Body of pancreas (tissue), 4 donors: Measurements from ENCODE around the gene DNAJC18. TPM values are rescaled to one million over a fixed set of nuclear protein-coding genes. Genes with fewer than 3 reads are reported as not detected.
A peak's percentile ranks its signal among the peaks of the same experiment; 100 is the strongest.

Experiments
- ATAC-seq: fragments of 150-250 bp; one replicate; pipeline ENCODE4 v1.9.1; 2016
- DNase-seq, 4 donors: peaks; one replicate each; pipeline ENCODE4 v3.0.0-alpha.2; 2019
- H3K27ac ChIP-seq, 4 donors: fragments of 200-600 bp; sonication (generic); 1 replicate in 3 of 4; 2 replicates in 1 of 4; pipeline versions ENCODE4 v1.5.1 to v1.6.1; 2016 to 2019; ENCODE audit warnings: mild to moderate bottlenecking in 1 of 4, mixed read lengths in 1 of 4, moderate library complexity in 1 of 4
- H3K27me3 ChIP-seq, 2 donors: fragments of 200-600 bp; sonication (generic); one replicate each; pipeline ENCODE4 v1.6.0; 2016; ENCODE audit warnings: mild to moderate bottlenecking in 1 of 2
- H3K36me3 ChIP-seq, 2 donors: fragments of 200-600 bp; sonication (generic); replicated peaks in 1 of 2; 2 replicates each; pipeline ENCODE4 v1.5.1; 2016; ENCODE audit warnings: low read depth in 2 of 2; ENCODE audit not compliant: insufficient read depth in 1 of 2
- H3K4me1 ChIP-seq: fragments of 200-600 bp; sonication (generic); one replicate; pipeline ENCODE4 v1.6.0; 2016
- H3K4me3 ChIP-seq, 2 donors: fragments of 200-600 bp; sonication (generic); 1 replicate in 1 of 2; 2 replicates in 1 of 2; pipeline ENCODE4 v1.5.1; 2016 to 2019
- H3K9me3 ChIP-seq, 3 donors: fragments of 200-600 bp; sonication (generic); 1 replicate in 2 of 3; 2 replicates in 1 of 3; pipeline ENCODE4 v1.5.1; 2016
- POLR2A ChIP-seq, 3 donors: fragments of 450-650 bp; IDR thresholded peaks; one replicate each; pipeline ENCODE4 v1.6.1; 2016; ENCODE audit warnings: antibody characterized with exemption in 3 of 3, mild to moderate bottlenecking in 2 of 3
- WGBS, 2 donors: methylation state at CpG; one replicate each; pipeline ENCODE4 v1.1.5; 2017; 5-methylcytosine and 5-hydroxymethylcytosine counted together
- intact Hi-C: fragments of 100-400 bp; cut with DNase I; formaldehyde crosslinking; loops from one replicate; pipeline ENCODE4 v1.15.1; 2023
- total RNA-seq, 2 donors: library from RNA; depleted of rRNA; stranded (reverse); fragments of >200 nt; gene quantifications; one replicate each; pipeline ENCODE4 v1.1.0, GENCODE V29; 2016
- TF ChIP-seq, protein P1 (sequence below), 7 experiments: fragments of 450-650 bp in 4 of 7; fragments of 200-600 bp in 3 of 7; sonication (generic) in 3 of 7; IDR thresholded peaks; one replicate each; pipeline ENCODE4 v1.5.1; 2016 to 2019; ENCODE audit warnings: antibody characterized with exemption in 7 of 7

DNAJC18 gene
- total RNA-seq, 2 donors from 2014 or later, result 1.6 to 3.0 TPM

DNA sequence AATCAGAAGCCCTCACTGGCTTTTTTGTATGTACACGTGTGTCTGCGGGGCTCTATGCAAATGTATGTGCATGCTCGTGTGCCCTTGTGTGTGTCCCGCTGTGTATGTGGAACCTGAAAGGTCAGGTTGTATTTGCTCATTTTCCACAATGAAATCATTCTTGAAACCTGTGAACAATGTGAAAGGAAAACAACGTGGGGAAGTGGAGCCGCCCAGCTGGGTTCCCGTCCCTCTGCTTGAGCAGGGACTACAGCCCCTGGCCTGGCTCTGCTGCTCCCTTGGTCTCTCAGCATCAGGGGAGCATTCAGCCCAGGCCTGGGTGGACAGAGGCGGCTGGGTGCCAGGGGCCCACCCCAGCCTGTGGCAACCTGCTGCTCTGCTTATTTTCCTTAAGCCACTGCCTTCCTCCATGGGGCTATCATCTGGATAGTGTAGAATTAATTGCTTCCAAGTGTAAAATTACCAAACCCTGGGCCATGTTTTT, 20.2 kb upstream of the DNAJC18 start:
- WGBS, 2 donors, result 64 to 73% methylated on average over 6 to 8 of the region's 8 CpGs
- Histone ChIP-seq H3K27ac (peak overlapping the region in 2 of 4 donors; percentile 16 to 44), H3K36me3 (no peaks in the 10 kb centered on the region), H3K9me3 (no peaks in the 10 kb centered on the region), H3K27me3 (no peaks in the 10 kb centered on the region), H3K4me3 (no peak overlapping the region), H3K4me1 (peaks cover 8% of the 10 kb centered on the region)
- TF ChIP-seq POLR2A (IDR thresholded peaks at IDR 0.05), result no peak
- TF ChIP-seq, protein P1, sequence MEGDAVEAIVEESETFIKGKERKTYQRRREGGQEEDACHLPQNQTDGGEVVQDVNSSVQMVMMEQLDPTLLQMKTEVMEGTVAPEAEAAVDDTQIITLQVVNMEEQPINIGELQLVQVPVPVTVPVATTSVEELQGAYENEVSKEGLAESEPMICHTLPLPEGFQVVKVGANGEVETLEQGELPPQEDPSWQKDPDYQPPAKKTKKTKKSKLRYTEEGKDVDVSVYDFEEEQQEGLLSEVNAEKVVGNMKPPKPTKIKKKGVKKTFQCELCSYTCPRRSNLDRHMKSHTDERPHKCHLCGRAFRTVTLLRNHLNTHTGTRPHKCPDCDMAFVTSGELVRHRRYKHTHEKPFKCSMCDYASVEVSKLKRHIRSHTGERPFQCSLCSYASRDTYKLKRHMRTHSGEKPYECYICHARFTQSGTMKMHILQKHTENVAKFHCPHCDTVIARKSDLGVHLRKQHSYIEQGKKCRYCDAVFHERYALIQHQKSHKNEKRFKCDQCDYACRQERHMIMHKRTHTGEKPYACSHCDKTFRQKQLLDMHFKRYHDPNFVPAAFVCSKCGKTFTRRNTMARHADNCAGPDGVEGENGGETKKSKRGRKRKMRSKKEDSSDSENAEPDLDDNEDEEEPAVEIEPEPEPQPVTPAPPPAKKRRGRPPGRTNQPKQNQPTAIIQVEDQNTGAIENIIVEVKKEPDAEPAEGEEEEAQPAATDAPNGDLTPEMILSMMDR (IDR thresholded peaks at IDR 0.05), result no peak
- peak in 2 of 4 donors; percentile 19 for DNase-seq
- no peak for ATAC-seq
- intact Hi-C loops, result no loop called here

DNA sequence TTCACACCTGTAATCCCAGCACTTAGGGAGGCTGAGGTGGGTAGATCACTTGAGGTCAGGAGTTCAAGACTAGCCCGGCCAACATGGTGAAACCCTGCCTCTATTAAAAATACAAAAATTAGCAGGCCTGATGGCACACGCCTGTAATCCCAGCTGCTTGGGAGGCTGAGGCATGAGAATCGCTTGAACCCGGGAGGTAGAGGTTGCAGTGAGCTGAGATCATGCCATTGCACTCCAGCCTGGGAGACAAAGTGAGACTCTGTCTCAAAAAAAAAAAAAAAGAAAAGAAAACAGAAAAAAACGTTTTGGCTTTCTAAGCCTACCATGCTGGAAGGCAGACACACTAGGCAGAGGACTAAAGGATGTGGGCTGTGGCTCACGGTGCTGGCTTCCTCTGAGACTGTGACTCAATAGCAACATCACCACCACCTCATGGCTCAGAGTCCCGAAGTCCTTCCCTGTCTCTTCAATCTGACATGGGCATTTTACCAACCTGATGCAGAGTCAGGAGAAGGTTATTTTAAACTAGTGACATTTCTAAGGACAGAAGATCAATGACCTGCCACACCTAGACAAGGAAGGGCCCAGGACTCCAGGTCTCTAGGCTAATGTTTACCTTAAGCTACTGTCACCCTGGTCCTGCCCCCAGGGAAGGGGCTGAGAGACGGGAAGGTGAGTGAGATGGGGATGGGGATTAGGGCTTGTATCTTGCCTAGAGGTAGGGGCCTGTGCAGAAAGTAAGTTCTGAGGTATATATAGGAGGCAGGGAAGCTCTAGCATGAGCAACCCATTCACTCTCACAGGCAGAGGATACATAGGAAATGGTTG, 19.5 kb upstream of the DNAJC18 start:
- Histone ChIP-seq H3K9me3 (no peaks in the 10 kb centered on the region), H3K27ac (peak overlapping the region in 2 of 4 donors; percentile 16 to 44), H3K36me3 (no peaks in the 10 kb centered on the region), H3K4me3 (no peak overlapping the region), H3K4me1 (peaks cover 8% of the 10 kb centered on the region), H3K27me3 (no peaks in the 10 kb centered on the region)
- 68 to 72% methylated on average over 8 of the region's 8 CpGs for WGBS, 2 donors
- no peak for TF ChIP-seq POLR2A (IDR thresholded peaks at IDR 0.05)
- TF ChIP-seq, protein P1 (IDR thresholded peaks at IDR 0.05), result no peak
- peak in 3 of 4 donors; percentile 20 to 48 (median 26) for DNase-seq
- no peak for ATAC-seq
- intact Hi-C loops, result no loop called here

DNA sequence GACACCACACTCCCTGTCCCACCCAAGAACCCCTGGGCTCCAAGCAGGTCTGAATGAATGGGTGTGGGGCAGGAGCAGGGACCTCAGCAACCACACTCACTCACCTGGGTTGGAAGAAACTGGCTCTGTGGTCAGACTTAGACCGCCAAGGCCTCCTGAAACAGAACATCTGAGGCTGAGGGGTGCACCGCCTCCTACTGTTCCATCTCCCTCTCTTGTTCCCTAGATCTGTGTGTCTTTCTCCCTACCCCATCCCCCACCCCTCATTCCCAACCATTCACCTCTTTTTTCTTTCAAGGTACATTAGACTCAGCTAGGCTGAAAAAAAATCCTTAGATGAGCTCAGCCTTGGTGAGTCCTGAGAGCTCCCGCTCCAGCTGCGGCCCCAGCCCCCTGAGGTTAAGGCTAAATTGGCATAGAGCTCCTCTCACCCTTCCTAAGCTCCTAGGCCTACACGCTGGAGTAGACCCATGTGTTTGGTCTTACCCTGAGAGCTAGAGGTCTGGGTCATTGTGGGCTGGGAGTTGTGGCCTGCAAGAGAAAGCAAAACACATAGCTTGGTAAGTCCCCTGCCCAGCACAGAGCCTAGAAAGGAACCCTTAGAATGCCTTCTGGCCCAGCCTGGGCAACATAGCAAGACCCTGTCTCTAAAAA, 18.5 kb upstream of the DNAJC18 start:
- Histone ChIP-seq H3K4me1 (peaks cover 8% of the 10 kb centered on the region), H3K4me3 (no peak overlapping the region), H3K9me3 (no peaks in the 10 kb centered on the region), H3K27me3 (no peaks in the 10 kb centered on the region), H3K27ac (no peak overlapping the region), H3K36me3 (no peaks in the 10 kb centered on the region)
- DNase-seq (no peak), ATAC-seq (no peak)
- intact Hi-C loops, result no loop called here
- 89 to 92% methylated on average over 5 of the region's 5 CpGs for WGBS, 2 donors
- TF ChIP-seq, protein P1 (IDR thresholded peaks at IDR 0.05), result no peak
- TF ChIP-seq POLR2A (IDR thresholded peaks at IDR 0.05), result no peak

DNA sequence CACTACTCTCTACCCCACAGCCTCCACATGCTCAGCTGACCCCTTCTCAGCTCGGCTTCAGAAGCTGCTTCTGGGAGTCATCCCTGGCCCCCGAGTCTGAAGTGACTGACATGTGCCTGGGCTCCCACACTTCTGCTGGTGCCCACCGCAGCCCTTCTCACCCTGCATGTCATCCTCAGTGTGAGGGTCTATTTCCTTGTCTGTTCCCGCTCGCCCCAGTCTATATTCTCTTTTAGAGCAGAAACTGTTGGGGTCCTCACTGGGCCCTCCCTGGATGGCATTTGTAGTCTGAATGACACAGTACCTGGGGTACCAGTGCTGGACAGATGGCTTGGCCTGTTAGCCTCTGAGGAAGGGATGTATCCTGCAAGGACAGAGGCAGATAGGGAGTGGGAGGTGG, 17.9 kb upstream of the DNAJC18 start:
- no peak overlapping the region for H3K27ac ChIP-seq
- ATAC-seq, result no peak
- 83 to 88% methylated on average over 5 of the region's 5 CpGs for WGBS, 2 donors
- no peak for DNase-seq
- intact Hi-C loops, result no loop called here
- H3K9me3 ChIP-seq, result no peaks in the 10 kb centered on the region
- TF ChIP-seq POLR2A (IDR thresholded peaks at IDR 0.05), result no peak
- TF ChIP-seq, protein P1 (IDR thresholded peaks at IDR 0.05), result no peak
- H3K27me3 ChIP-seq, result no peaks in the 10 kb centered on the region
- peaks cover 8% of the 10 kb centered on the region for H3K4me1 ChIP-seq
- H3K4me3 ChIP-seq, result no peak overlapping the region
- no peaks in the 10 kb centered on the region for H3K36me3 ChIP-seq
